A549 treated with AZD2906 at 1 μM for 4 hours (cell line): ENCODE measurements around the gene RFT1. TPM values are rescaled to one million over a fixed set of nuclear protein-coding genes. Genes with fewer than 3 reads are reported as not detected.

ENCODE experiments used
- total RNA-seq: library from RNA; stranded (reverse); fragments of 200-300 nt; extraction: Qiagen RNA extraction; gene quantifications from 5 replicates; pipeline ENCODE4 v1.2.3, GENCODE V29; 2022

The RFT1 gene, protein sequence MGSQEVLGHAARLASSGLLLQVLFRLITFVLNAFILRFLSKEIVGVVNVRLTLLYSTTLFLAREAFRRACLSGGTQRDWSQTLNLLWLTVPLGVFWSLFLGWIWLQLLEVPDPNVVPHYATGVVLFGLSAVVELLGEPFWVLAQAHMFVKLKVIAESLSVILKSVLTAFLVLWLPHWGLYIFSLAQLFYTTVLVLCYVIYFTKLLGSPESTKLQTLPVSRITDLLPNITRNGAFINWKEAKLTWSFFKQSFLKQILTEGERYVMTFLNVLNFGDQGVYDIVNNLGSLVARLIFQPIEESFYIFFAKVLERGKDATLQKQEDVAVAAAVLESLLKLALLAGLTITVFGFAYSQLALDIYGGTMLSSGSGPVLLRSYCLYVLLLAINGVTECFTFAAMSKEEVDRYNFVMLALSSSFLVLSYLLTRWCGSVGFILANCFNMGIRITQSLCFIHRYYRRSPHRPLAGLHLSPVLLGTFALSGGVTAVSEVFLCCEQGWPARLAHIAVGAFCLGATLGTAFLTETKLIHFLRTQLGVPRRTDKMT
- total RNA-seq: 18.9 to 27.9 TPM (median 26.9 TPM) in 5 replicates

DNA sequence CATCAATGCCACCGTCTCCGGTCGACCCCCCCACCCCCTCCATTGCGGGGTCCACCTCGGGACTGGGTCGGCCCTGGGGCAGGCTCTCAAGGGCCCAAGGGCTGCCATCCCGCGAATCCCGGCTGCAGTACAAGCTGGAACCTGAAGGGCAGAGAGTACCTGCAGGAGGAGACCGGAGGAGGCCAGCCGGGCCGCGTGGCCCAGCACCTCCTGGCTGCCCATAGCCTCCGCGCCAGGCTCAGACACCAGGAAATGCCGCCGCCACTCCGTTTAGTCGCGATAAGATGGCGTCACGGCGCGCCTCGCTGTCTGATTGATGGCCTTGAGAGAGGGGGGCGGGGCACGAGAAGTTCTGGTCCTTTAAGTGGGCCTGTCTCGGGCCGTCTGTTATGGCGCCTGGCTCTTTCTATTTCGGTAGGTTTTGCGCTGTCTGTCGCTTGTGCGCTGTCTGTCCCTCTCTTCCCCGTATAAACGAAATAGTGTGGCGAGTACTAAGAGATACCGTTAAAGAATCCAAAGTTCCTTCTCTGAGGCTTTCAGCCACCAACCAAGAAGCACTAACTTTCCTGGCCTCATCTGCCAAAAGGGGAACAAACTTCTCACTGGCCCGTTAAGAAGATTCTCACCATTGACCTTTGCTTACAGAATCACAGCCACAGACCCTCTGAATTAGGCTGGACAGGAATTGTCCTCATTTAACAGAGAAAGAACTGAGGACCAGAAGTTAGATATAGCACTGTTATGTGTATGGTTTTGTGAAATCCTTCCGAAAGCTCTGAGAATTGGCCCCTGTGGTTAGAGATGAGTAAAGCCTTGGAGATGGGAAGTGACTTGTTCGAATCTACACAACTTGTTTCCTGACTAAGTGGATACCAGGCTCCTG lies at the start of gene RFT1:
Gene RFT1, minus strand, starts transcription at position 257 of the 883 bp plus-strand sequence. Its CDS starts 35 bp downstream, at position 222.

DNA sequence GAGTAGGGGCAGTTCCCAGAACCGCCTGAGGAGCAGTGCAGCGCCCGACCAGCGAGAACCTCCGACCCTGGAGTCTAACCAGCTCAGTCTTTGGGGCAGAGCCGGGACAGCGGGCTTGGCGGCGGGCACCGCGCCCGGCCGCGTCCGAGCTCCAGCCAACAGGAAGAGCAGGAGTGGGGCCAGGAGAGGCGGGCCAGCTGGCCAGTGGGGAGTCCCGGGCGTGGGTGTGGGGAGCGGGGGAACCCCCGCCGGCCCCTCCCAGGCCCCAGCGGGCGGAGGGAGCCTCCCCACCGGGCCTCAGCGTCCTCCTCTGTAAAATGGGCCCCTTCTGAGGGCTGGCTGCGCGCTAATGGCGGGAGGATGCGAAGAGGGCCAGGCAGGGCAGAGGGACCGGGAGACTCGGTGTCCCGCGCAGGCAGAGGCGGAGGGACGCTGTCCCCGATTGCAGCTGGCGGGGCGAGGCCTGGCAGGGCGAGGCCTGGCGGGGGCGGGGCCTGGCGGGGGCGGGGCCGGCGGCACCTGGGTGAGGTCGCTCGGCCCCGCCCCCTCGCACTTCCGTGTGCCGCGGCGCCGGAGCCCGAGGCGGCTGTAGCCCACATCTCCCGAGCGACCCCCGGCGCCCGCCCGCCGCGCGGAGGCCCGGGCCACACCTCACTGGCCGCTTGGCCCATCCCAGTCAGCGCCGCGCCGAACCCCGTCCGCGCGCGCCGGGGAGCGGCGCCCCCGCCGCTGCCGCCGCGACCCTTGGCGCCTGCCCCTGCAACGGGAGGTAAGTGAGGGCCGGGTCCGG lies 30.6 kb upstream of the RFT1 start, which contains the start of gene PRKCD:
Gene PRKCD, plus strand, starts transcription at position 550 of the 790 bp plus-strand sequence. CDS start 17,214 bp downstream, outside the sequence.

DNA sequence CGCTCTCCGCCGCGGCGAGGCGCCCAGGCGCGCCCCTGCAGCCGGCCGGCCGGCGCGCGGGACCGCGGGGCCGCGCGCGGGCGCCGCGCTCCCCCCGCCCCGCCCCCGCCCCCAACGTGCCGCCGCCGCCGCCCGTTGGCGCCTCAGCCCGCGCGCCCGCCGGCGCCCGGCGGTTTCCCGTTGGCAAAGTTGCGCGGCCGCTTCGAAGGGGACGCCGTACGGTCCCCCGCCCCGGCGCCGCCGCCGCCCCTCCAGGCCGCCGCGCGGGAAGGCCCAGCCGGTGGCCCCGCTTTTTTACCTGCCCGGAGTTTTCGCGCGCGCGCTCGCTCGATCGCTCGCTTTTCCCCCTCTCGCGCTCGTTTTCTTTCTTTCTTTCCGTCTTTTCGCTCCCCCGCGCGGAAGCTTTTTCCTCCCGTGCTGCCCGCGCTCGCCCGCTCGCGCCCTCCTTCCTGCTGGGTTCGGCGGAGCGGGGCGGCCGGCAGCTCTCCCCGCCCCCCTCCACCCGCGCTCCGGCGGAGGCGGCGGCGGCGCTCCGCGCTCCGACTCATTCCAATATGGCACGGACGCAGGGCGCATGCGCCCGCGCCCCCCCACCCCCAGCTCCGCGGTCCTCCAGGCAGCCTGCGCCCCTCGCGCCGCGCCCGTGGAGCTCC lies 84.6 kb downstream of the RFT1 start, which contains the start of gene SFMBT1:
Gene SFMBT1, minus strand, starts transcription at position 556 of the 653 bp plus-strand sequence. CDS start 76,945 bp downstream, outside the sequence.

Other genes with a start within 250 kb of the RFT1 start
- 6.0 to 8.4 TPM (median 7.2 TPM) in 5 replicates for gene STIMATE, start 232.9 kb downstream of the RFT1 start, total RNA-seq
- gene SFMBT1, start 84.4 kb downstream of the RFT1 start, total RNA-seq: 8.8 to 11.2 TPM (median 9.4 TPM) in 5 replicates
- gene PRKCD, start 30.8 kb upstream of the RFT1 start, total RNA-seq: 42.3 to 52.5 TPM (median 51.0 TPM) in 5 replicates
- 1,646 to 2,026 TPM (median 1,908 TPM) in 5 replicates for gene TKT, start 125.6 kb upstream of the RFT1 start, total RNA-seq
- gene DCP1A, start 217.1 kb upstream of the RFT1 start, total RNA-seq: 5.6 to 7.0 TPM (median 6.5 TPM) in 5 replicates